Cerebellar cortex (tissue), 1 donor: ENCODE measurements around the gene SH3RF3.
A peak's percentile ranks its signal among the peaks of the same experiment; 100 is the strongest.

Experiments used
- DNase-seq: peaks from one replicate; pipeline ENCODE4 v3.0.0-alpha.2; 2015; ENCODE audit warnings: low spot score

SH3RF3 gene

DNA sequence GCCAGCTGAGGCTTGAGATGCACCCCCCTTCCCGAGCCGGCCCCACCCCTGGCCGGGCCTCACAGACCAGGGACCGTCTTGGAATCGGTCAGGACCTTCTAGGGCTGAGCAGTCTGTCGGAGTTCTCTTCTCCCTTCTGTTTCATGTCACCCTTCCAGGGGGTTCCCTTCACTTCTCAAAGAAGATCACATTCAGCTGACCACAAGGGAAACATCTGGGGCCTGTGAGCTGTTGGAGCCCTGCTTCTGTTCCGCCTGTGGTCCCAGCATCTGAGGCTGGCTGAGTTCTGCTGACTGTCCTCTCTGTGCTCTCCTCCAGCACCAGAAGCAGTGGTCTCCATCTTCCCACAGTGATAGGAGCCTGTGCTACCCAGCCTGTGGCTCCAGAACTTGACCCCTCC, 378.2 kb downstream of the SH3RF3 start:
- no peak for DNase-seq

DNA sequence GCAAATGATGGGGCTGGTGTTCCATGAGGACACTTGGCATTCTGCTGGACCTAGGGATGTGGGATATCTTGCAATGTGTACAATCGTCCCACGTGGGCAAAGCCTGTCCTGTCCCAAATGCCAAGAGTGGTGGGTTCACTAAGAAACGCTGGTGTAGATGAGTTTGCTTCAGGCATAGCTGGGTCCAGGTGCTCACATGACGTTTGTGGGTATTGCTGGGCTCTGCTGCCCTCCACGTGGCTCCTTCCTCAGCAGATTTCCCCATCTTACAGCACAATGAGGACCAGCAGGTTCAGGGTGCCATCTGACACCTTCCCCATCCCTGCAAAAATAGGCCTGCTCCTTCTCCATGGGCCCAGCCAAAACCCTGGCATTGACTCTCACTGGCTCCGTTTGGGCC, 378.8 kb downstream of the SH3RF3 start:
- DNase-seq: no peak

DNA sequence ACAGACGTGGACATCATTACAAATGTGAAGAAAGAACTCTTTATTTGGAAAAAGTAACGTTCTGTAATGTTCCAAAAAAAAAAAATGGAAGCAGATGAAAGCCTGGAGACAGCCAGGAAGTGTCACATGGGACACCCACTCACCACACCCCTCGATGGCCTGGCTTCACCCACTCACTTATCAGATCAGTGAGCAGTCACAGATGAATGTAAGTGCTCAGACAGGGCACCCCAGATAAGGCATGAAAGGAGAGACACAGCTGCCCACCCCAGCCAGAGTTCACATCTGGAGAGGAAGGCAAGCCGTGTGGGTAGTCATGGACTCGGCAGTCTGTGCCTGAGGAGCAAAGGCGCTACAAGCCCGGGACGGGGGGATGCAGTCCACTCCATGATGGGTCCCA, 379.6 kb downstream of the SH3RF3 start:
- DNase-seq: no peak

DNA sequence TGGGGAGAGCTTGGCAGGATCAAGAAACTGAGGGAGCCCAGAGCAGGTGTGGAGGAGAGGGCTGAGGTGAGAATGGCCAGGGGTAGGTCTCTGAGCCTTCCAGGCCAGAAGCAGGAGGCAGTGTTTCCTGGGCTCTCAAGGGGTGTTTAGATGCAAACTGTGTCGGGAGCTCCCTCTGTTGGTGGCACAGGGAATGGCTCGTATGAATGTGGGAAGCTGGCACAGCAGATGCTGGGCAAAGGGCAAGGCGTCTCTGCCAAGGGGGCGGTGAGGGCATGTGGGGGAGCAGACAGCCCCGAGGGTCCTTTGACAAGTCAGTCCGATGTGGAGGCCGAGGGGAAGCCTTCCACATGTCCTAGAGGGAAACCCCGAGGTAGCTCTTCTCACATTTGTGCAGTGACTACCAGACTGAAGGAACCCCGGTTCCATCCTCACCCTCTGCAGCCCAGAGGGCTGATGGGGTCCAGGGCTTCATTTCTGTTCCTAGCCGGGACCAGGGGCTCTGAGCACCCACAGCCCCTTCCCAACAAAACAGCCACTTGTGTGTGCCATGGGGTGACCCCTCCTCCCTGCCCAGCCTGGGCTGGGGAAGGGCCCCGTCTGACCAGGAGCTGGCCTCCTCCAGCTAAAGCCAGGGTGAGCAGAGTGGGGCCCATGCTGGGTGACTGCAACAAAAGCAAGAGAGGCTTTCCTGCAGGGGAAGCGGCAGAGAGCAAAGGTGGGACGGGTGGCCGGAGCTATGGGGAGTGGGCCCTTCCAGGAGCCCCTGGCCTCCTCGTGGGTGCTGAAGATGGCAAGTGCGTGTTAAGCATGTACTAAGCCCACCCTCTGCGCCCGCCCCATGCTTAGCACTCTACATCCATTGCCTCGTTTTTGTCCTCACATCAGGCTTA, 381.4 kb downstream of the SH3RF3 start:
- DNase-seq: peak; percentile 71

DNA sequence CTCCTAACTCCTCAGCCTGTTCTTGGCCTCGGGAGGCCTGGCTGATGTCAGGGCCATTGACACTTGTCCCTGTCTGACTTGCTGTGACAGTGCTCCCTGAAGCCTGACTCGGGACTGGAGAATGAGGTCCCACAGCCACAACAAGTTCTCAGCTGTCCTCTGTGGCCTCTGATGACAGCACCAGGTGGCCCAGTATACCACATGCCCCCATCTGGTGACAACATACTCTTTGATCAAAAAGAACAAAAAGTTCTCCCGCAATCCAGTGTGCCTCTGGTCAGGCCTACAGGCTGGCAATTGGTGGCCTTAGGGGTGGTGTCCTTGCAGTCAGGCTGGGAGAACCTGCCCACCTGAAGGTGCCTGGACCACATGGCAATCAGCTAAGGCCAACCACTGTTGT, 382.2 kb downstream of the SH3RF3 start:
- DNase-seq: no peak

DNA sequence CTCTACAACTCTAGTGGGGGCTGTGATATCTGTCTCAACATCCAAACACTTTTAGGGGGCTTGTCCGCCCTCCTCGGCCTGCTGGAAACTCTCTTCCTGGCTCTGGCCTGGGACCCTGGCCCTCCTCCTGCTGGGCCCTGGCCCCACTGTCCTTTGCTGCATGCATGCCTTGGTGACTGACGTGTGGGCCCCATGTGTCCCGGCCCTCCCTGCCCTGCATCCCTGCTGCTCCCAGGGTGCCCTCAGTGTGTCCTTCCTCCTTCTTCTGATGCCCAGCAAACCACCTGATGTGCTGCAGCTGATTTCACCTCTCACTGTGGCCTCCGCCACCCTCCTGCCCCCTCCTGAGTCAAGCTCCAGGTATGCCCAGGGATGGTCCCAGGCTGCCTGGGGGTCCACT, 383.1 kb downstream of the SH3RF3 start:
- no peak for DNase-seq

DNA sequence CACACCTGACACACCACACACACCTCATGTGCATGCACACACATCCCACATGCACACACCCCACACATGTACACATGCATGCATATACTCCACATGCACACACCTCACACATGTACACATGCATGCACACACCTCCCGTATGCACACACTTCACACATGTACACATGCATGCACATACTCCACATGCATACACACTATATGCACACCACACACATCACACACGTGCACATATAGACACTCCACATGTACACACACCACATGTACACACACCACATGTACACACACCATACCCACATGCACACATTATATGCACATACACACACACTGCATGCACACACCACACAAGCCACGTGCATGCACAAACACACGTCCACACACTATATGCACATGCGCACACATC, 384.2 kb downstream of the SH3RF3 start:
- no peak for DNase-seq

DNA sequence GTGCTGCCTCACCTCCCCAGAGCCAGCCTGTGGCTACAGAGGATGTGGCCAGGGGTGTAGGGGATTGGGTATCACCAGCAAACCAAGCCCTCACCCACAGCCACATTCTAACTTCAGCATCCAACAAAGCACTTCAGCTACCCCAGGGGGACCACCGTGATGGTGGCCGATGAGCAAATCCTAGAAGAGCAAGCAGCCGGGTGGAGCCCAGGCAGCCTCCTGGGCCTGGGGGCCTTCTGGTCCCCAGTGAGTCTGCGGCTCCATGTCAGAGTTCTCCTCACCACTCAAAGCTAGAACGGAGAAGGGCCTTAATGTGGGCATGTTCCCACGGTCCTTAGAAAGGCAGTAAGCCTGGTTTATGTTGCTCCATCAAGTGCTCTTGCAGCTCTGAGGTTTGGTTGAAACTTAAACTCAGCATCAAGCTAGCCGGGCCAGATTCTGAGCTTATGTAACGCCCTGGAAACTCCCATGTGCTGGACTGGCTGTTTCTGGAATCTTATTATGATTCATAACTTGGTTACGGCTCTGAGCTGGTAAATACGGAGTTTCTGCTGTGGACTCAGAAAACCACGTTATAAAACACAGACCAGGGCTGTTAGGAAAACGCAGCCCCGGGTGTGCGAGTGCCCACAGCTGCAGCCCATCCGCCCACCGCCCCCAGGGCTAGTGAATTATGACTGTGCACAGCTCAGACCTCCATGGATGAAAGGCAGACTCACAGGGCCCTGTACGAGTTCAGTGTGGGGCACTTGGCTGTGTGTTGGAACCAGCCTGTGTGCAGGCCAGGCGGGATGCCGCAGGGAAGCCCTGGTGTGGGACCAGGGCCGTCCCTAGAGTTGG, 385.0 kb downstream of the SH3RF3 start:
- no peak for DNase-seq

DNA sequence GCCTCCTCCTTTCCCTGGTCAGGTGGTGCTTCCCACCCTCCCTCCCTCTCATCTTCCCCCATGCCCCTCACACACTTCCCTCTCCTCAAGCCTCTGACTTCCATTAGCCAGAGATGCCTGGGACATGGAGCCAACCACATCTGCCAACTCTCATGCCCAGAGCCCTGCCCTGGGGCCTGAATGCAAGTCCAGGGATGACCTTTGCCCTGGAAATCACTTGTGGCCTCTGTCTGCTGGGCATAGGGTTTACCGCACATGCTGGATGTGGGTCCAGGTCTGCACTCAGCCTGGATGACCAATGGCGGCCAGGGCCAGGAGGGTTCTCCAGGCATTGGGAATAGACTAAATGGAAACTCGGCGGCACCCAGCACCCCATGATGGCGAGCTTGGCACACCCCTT, 385.9 kb downstream of the SH3RF3 start:
- no peak for DNase-seq

DNA sequence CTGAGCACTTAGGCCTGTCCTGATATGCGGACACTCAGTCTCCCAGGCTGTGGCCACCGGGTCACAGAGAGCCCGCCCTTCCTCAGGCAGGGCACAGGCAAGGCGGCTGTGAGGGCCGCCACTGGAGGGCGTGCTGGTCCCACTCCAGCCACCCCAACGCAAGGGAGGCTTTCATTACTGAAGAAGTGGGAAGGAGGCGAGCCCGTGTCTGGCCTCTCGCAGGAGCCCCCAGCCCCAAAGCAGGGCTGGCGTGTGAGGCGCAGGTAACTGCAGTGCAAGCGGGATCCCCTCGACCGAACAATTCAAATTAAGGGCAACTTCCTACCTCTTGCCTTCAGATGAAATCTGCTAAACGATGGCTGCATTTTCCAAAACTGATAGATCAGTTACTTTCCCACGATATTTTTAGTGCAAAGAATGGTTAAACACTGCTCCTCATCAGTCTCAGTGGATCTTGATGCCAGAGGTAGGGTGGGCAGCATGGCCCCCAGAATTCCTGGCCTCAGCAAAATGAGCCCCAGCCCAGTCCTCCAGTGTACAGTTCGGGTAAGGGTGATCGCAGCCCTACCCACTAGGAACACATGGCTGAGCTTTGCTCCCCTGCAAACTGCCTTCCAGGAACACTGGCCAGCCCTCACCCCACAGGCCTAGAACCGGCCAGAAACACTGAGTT, 387.6 kb downstream of the SH3RF3 start:
- peak; percentile 22 for DNase-seq

DNA sequence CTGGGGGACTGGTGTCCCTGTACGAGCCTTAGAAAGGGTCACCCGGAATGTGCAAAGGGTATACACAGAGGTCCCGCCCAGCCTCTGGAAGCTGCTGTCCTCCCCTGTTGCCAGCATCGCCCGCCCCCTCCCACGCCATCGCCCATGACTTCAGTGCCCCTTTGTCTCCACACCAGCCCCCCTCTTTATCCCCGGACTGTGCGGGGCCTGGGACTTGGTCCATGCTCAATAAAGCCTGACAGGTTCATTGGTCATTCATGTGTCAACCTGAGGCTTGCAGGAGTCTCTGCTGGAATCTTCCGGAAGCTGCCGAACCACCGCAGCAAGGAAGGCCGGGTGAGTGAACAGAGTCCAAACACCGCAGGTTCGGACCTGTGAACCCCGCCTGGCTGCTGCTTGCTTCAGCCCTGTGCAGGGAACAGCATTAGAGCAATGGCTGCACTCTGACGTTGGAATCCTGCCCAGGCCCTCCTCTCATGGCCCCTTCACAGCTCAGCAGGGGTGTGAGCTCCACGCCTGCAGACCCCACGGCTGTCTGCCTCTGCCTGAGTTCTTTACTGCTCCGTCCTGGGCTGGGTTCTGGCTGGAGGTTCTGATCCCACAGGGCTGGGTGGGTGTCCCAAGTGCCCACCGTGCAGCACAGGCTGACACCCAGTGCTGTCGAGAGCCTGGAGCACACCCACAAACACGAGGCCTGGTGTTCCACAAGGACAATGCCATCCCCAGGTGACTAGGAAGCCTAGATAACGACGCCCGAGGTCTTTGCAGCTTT, 388.3 kb downstream of the SH3RF3 start:
- no peak for DNase-seq

DNA sequence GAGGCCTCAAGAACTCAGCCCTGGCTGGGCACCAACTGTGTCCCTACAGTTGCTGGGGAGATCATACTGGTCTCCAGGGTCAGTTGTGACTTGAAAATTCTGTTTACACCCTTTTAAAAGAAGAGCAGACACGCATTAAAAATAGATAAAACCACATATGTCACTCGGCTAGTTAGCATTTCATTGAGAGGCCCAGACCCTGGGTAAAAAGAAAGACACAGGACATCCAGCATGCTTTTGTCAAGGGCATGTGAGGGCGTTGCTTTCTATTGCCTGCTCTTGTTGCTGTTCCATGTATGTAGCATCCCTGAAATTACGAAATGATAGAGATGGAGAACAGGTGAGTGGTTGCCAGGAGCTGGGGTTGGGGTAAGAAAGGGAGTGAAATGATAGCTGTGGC, 390.5 kb downstream of the SH3RF3 start:
- no peak for DNase-seq

DNA sequence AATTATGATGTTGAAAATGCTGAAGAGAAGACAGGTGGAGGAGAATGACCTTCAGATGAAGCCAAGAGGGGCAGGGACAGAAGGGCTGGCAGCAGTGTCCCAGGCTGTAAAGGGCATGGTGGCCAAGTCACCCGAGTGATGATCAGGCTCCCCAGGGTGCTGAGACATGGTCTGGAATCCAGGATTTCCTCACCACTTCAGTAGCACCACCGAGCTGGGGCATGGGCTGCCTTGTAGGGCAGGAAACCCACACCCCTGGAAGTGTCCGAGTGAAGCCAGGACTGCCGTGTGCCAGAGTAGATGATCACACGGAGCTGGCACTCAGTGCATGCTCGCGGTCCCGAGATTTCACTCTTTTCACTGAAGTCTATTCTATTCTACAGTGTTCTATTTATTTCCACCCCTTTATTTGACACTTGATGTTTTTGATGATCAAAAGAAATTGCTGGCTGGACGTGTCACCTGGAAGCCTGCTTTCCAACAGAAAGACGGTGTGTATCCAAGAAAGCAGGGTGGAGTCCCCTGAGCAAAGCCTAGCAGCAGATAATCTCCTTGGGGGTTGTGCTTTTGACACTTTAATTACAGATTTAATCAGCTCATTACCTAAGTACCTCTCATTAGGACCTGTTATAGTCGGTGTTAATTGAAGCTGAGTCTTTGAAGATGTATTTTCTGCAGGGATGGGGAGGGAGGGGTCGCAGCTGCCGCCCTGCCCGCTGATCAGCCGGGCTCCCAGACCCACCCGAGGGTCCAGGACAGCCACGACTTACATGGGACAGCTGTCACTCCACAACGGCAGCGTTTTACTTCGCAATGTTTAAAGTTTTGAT, 392.4 kb downstream of the SH3RF3 start:
- no peak for DNase-seq

DNA sequence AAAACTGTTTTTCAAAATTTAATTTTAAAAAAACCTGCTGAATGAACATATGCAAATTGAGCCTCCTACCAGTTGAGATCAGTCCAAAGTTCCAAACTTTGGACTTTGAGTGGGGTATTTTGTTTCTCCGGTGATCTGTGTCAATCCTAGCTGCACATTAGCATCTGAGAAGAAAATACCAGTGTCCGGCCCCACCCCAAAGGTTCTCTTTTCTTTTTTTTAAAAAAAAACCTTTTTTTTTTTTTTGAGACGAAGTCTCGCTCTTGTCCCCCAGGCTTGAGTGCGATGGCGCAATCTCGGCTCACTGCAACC, 393.0 kb downstream of the SH3RF3 start:
- DNase-seq: no peak

DNA sequence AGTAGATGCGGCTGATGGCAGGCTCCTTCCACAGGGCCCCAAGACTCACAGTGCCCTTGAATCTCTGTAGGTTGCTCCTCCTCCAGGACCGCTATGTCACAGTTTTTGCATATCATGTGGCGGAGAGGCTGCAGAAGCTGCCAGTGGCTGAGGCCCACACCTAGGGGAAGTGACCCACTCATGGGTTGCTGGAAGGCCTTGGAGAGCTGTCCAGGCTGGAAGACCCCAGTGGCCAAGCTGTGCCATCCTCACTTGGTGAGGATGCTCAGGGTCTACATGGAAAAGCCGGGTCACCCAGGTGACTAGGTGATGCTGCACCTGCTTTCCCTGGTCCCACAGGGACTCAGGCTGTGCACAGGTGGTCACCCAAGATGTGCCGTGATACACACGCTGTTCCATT, 394.1 kb downstream of the SH3RF3 start:
- no peak for DNase-seq

DNA sequence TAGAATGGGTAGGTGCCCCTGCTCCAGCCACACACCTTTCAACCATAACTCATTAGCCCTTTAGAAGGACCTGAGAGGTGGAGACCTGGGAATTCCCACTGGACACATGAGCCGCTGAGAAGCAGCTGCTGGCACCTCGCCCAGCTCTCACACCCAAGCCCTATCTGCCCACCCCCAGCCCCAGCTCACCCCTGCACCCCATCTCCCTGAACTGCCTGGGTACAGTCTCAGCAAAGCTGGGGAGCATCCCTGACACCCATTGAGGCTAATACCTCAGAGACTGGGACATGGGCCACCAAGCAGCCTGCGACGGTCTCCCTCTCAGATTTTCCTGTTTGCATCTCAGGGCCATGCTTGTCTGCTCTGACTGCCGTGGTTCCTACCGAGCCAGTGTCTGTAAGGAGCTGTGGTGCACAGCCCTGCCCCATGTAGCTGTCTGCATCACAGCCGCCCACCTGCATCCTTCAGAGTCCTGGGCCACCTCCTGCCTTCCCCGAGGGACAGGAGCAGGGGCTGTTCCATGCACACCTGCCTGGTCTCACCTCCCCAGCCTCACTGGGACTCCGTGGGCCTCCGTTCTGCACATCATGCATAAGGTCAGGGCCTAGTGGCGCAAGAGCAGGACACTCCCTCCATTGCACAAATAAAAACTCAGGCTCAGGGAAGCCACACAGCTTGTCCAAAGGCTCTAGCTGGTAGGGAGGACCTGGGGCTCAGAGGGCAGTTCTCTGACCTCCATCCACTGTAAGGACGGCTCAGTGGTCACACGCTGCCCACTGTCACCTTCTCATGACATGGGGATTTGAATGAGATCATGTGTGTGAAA, 394.7 kb downstream of the SH3RF3 start:
- DNase-seq: no peak

DNA sequence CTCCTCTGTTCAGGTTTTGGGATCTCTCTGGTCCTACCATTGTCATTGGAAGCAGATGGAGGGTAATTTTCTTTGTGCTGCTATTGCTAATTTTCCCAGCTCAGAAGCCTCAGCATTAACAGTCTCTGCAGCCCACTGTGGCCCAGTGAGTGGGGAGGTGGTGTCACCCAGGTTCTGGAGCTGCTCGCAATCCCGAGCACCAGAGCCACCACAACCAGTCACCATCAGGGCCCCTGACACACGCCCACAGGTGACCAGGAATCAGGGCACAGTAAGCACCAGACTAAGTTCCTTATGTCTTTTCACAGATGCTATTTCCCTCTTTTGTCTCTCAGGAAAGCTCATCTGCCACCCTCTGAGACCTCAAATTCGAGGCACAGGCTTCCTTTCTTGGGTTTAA, 396.8 kb downstream of the SH3RF3 start:
- peak; percentile 43 for DNase-seq

DNA sequence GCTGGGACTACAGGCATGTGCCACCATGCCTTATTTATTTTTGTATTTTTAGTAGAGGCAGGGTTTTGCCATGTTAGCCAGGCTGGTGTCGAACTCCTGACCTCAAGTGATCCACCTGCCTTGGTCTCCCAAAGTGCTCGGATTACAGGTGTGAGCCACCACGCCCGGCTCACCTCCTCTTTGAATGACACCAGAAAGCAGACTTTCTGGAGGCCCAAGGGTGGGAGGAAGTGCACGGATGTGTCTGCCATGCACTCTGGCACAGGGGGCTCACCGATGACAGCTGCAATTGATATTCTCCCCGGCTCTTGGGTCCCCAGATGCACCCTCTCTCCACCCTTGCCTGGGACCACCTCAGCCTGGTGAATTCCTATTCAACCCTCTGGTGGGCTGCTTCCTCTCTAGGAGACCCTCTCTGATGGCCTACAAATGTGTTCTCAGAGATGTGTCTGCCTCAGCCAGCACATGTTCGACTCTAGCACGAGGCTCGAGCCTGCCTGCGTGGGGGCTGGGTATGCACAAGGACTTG, 397.5 kb downstream of the SH3RF3 start:
- DNase-seq: no peak

DNA sequence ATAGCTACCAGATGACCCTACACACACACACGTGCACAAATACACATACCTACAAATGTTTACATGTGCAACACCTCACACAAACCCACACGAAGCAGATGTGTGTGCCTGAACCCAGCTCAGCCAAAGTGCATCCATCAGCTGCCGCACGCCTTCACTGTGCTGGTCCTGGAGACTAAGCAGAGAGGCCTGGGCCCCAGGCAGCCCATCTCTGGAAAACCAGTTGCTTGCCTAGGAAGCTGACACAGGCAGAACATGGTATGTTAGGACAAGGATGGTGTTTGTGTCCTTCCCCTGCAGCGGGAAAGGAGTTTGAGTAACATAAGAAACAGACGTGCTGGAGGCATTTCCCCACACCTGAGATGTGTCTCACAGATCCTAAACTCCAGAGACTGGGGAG, 398.1 kb downstream of the SH3RF3 start:
- DNase-seq: no peak
